ENCODE results near the gene ABCB8. TPM values are rescaled to one million over a fixed set of nuclear protein-coding genes. Genes with fewer than 3 reads are reported as not detected.

ABCB8 gene
- total RNA-seq, 2 donors from 2014 or later: 35.9 to 37.2 TPM

- H3K9ac ChIP-seq (ENCODE audit: extremely low read depth, low read length, poor library complexity, severe bottlenecking): no peak overlapping the region
- H3K9me3 Mint-ChIP-seq: no peaks in the 10 kb centered on the region
- DNase-seq: no peak
- peaks cover 29% of the 10 kb centered on the region for H3K36me3 Mint-ChIP-seq (ENCODE audit: low read depth)
- no peaks in the 10 kb centered on the region for H3K27me3 ChIP-seq (ENCODE audit: control insufficient read depth, insufficient read depth, low read length, poor library complexity, severe bottlenecking)
- H3K27ac Mint-ChIP-seq: no peak overlapping the region
- no peaks in the 10 kb centered on the region for H3K4me1 ChIP-seq (ENCODE audit: control insufficient read depth, insufficient read depth, low read length)
- no peak overlapping the region for H3K27ac ChIP-seq (ENCODE audit: low read depth, low read length)
- H3K4me1 Mint-ChIP-seq: peaks cover 6% of the 10 kb centered on the region
- H3K4me3 ChIP-seq (ENCODE audit: low read length): no peak overlapping the region
- WGBS, 2 experiments (ENCODE audit: insufficient coverage in 1 of 2, insufficient read length in 1 of 2): 93 to 95% methylated on average over 8 to 10 of the region's 10 CpGs
- H3K27me3 Mint-ChIP-seq (ENCODE audit: insufficient read depth): no peaks in the 10 kb centered on the region
- peaks cover 38% of the 10 kb centered on the region for H3K36me3 ChIP-seq (ENCODE audit: control insufficient read depth, insufficient read depth, low read length)
- no peaks in the 10 kb centered on the region for H3K9me3 ChIP-seq (ENCODE audit: control insufficient read depth, low read length)
- TF ChIP-seq CTCF (conservative IDR thresholded peaks at IDR 0.05): no peak
- no peak overlapping the region for H3K4me3 Mint-ChIP-seq
Observed at GRCh38 chr7:151095123-151095797, 67.0 kb downstream of the ABCB8 start.

- Histone ChIP-seq H3K9me3 (ENCODE audit: control insufficient read depth, low read length) (no peaks in the 10 kb centered on the region), H3K27me3 (ENCODE audit: control insufficient read depth, insufficient read depth, low read length, poor library complexity, severe bottlenecking) (no peaks in the 10 kb centered on the region), H3K36me3 (ENCODE audit: control insufficient read depth, insufficient read depth, low read length) (peaks cover 36% of the 10 kb centered on the region), H3K4me1 (ENCODE audit: control insufficient read depth, insufficient read depth, low read length) (no peaks in the 10 kb centered on the region), H3K9ac (ENCODE audit: extremely low read depth, low read length, poor library complexity, severe bottlenecking) (no peak overlapping the region), H3K27ac (ENCODE audit: low read depth, low read length) (no peak overlapping the region), H3K4me3 (ENCODE audit: low read length) (no peak overlapping the region)
- no peak overlapping the region for H3K27ac Mint-ChIP-seq
- no peak for DNase-seq
- H3K4me1 Mint-ChIP-seq: peaks cover 6% of the 10 kb centered on the region
- H3K36me3 Mint-ChIP-seq (ENCODE audit: low read depth): peaks cover 29% of the 10 kb centered on the region
- TF ChIP-seq CTCF (conservative IDR thresholded peaks at IDR 0.05): no peak
- no peak overlapping the region for H3K4me3 Mint-ChIP-seq
- no peaks in the 10 kb centered on the region for H3K9me3 Mint-ChIP-seq
- 94 to 95% methylated on average over 15 to 17 of the region's 17 CpGs for WGBS, 2 experiments (ENCODE audit: insufficient coverage in 1 of 2, insufficient read length in 1 of 2)
- no peaks in the 10 kb centered on the region for H3K27me3 Mint-ChIP-seq (ENCODE audit: insufficient read depth)
Observed at GRCh38 chr7:151095828-151096475, 67.7 kb downstream of the ABCB8 start.

Other genes with a start within 250 kb of the ABCB8 start
- gene TMEM176B, start 228.1 kb upstream of the ABCB8 start, total RNA-seq: under 1 TPM; 0.31 to 0.35 TPM
- not detected for gene TMEM176A, start 227.7 kb upstream of the ABCB8 start, total RNA-seq
- gene AOC1, start 175.9 kb upstream of the ABCB8 start, total RNA-seq: not detected
- gene KCNH2, start 50.1 kb upstream of the ABCB8 start, total RNA-seq: 1 to 10 TPM; 1.1 to 1.9 TPM
- gene NOS3, start 37.4 kb upstream of the ABCB8 start, total RNA-seq: 1 to 10 TPM; 2.3 to 9.1 TPM
- 1 to 10 TPM; 2.0 to 3.0 TPM for gene ATG9B, start 4.0 kb upstream of the ABCB8 start, total RNA-seq
- 1 to 10 TPM; 2.5 to 3.0 TPM for gene ASIC3, start 20.1 kb downstream of the ABCB8 start, total RNA-seq
- 10 to 100 TPM; 22.2 to 25.2 TPM for gene CDK5, start 29.4 kb downstream of the ABCB8 start, total RNA-seq
- 100 to 1,000 TPM; 265 to 284 TPM for gene SLC4A2, start 31.1 kb downstream of the ABCB8 start, total RNA-seq
- gene FASTK, start 52.4 kb downstream of the ABCB8 start, total RNA-seq: 10 to 100 TPM; 64.0 to 71.0 TPM
- gene TMUB1, start 55.0 kb downstream of the ABCB8 start, total RNA-seq: 10 to 100 TPM; 48.1 to 52.6 TPM
- 100 to 1,000 TPM; 113 to 116 TPM for gene AGAP3, start 58.0 kb downstream of the ABCB8 start, total RNA-seq
- gene GBX1, start 139.2 kb downstream of the ABCB8 start, total RNA-seq: not detected
- gene ASB10, start 158.8 kb downstream of the ABCB8 start, total RNA-seq: not detected
- not detected for gene H2BK1, start 182.0 kb downstream of the ABCB8 start, total RNA-seq
- 10 to 100 TPM; 43.3 to 48.9 TPM for gene ABCF2, start 198.8 kb downstream of the ABCB8 start, total RNA-seq
- gene CHPF2, start 204.0 kb downstream of the ABCB8 start, total RNA-seq: 10 to 100 TPM; 31.9 to 35.6 TPM
- 10 to 100 TPM; 40.0 to 43.5 TPM for gene SMARCD3, start 220.2 kb downstream of the ABCB8 start, total RNA-seq